ENCODE results near the gene SAC3D1. TPM values are rescaled to one million over a fixed set of nuclear protein-coding genes. Genes with fewer than 3 reads are reported as not detected.

The SAC3D1 gene
- polyA plus RNA-seq, 2 of the 4 experiments (the other 2 are of a cell fraction) = 12.9 to 29.0 TPM

Small RNAs within 50 kb of the gene (small RNA-seq; reads per million reads assigned to genes)
- gene MIR6879 = 0 reads per million in 6 experiments
- gene SNX15 = 0 to 0.19 (median 0) reads per million in 6 experiments

Other genes with a start within 250 kb of the SAC3D1 start
- 9.4 and 10.2 TPM in 2 replicates for gene MAP4K2, start 238.0 kb upstream of the SAC3D1 start, polyA plus RNA-seq (2011; rRNA removed)
- 8.4 to 10.6 TPM (median 9.9 TPM) in 3 replicates for gene MAP4K2, start 238.0 kb upstream of the SAC3D1 start, polyA plus RNA-seq (2017; fragmentation: RNase III; extraction: RNeasy Plus Mini Kit Qiagen cat#74134 plus additional on column Dnase treatment)
- gene MEN1, start 230.7 kb upstream of the SAC3D1 start, polyA plus RNA-seq (2011; rRNA removed) = 17.0 and 18.5 TPM in 2 replicates
- 30.2 to 35.5 TPM (median 34.7 TPM) in 3 replicates for gene MEN1, start 230.7 kb upstream of the SAC3D1 start, polyA plus RNA-seq (2017; fragmentation: RNase III; extraction: RNeasy Plus Mini Kit Qiagen cat#74134 plus additional on column Dnase treatment)
- 0.35 and 0.50 TPM in 2 replicates for gene CDC42BPG, start 196.6 kb upstream of the SAC3D1 start, polyA plus RNA-seq (2011; rRNA removed)
- 1.0 to 1.1 TPM (median 1.0 TPM) in 3 replicates for gene CDC42BPG, start 196.6 kb upstream of the SAC3D1 start, polyA plus RNA-seq (2017; fragmentation: RNase III; extraction: RNeasy Plus Mini Kit Qiagen cat#74134 plus additional on column Dnase treatment)
- gene EHD1, start 162.6 kb upstream of the SAC3D1 start, polyA plus RNA-seq (2011; rRNA removed) = 25.9 and 27.7 TPM in 2 replicates
- 37.8 to 52.4 TPM (median 43.4 TPM) in 3 replicates for gene EHD1, start 162.6 kb upstream of the SAC3D1 start, polyA plus RNA-seq (2017; fragmentation: RNase III; extraction: RNeasy Plus Mini Kit Qiagen cat#74134 plus additional on column Dnase treatment)
- gene ATG2A, start 124.0 kb upstream of the SAC3D1 start, polyA plus RNA-seq (2011; rRNA removed) = 3.1 and 4.0 TPM in 2 replicates
- gene ATG2A, start 124.0 kb upstream of the SAC3D1 start, polyA plus RNA-seq (2017; fragmentation: RNase III; extraction: RNeasy Plus Mini Kit Qiagen cat#74134 plus additional on column Dnase treatment) = 10.7 to 13.4 TPM (median 12.8 TPM) in 3 replicates
- gene PPP2R5B, start 116.5 kb upstream of the SAC3D1 start, polyA plus RNA-seq (2011; rRNA removed) = 6.9 and 11.1 TPM in 2 replicates
- gene PPP2R5B, start 116.5 kb upstream of the SAC3D1 start, polyA plus RNA-seq (2017; fragmentation: RNase III; extraction: RNeasy Plus Mini Kit Qiagen cat#74134 plus additional on column Dnase treatment) = 3.9 to 6.1 TPM (median 5.7 TPM) in 3 replicates
- not detected in 2 replicates for gene GPHA2, start 105.3 kb upstream of the SAC3D1 start, polyA plus RNA-seq (2011; rRNA removed)
- gene GPHA2, start 105.3 kb upstream of the SAC3D1 start, polyA plus RNA-seq (2017; fragmentation: RNase III; extraction: RNeasy Plus Mini Kit Qiagen cat#74134 plus additional on column Dnase treatment) = not detected in 3 replicates
- 0.12 and 0.24 TPM in 2 replicates for gene MAJIN, start 69.1 kb upstream of the SAC3D1 start, polyA plus RNA-seq (2011; rRNA removed)
- not detected in 3 replicates for gene MAJIN, start 69.1 kb upstream of the SAC3D1 start, polyA plus RNA-seq (2017; fragmentation: RNase III; extraction: RNeasy Plus Mini Kit Qiagen cat#74134 plus additional on column Dnase treatment)
- 0.67 and 0.79 TPM in 2 replicates for gene BATF2, start 44.2 kb upstream of the SAC3D1 start, polyA plus RNA-seq (2011; rRNA removed)
- 0.21 to 0.35 TPM (median 0.29 TPM) in 3 replicates for gene BATF2, start 44.2 kb upstream of the SAC3D1 start, polyA plus RNA-seq (2017; fragmentation: RNase III; extraction: RNeasy Plus Mini Kit Qiagen cat#74134 plus additional on column Dnase treatment)
- 117 and 129 TPM in 2 replicates for gene ARL2, start 27.1 kb upstream of the SAC3D1 start, polyA plus RNA-seq (2011; rRNA removed)
- 136 to 166 TPM (median 160 TPM) in 3 replicates for gene ARL2, start 27.1 kb upstream of the SAC3D1 start, polyA plus RNA-seq (2017; fragmentation: RNase III; extraction: RNeasy Plus Mini Kit Qiagen cat#74134 plus additional on column Dnase treatment)
- 13.4 and 15.8 TPM in 2 replicates for gene SNX15, start 13.8 kb upstream of the SAC3D1 start, polyA plus RNA-seq (2011; rRNA removed)
- gene SNX15, start 13.8 kb upstream of the SAC3D1 start, polyA plus RNA-seq (2017; fragmentation: RNase III; extraction: RNeasy Plus Mini Kit Qiagen cat#74134 plus additional on column Dnase treatment) = 17.0 to 18.4 TPM (median 17.7 TPM) in 3 replicates
- gene NAALADL1, start 17.3 kb downstream of the SAC3D1 start, polyA plus RNA-seq (2011; rRNA removed) = not detected in 2 replicates
- gene NAALADL1, start 17.3 kb downstream of the SAC3D1 start, polyA plus RNA-seq (2017; fragmentation: RNase III; extraction: RNeasy Plus Mini Kit Qiagen cat#74134 plus additional on column Dnase treatment) = not detected in 3 replicates
- gene CDCA5, start 42.8 kb downstream of the SAC3D1 start, polyA plus RNA-seq (2011; rRNA removed) = 28.0 and 30.9 TPM in 2 replicates
- 43.1 to 46.0 TPM (median 44.1 TPM) in 3 replicates for gene CDCA5, start 42.8 kb downstream of the SAC3D1 start, polyA plus RNA-seq (2017; fragmentation: RNase III; extraction: RNeasy Plus Mini Kit Qiagen cat#74134 plus additional on column Dnase treatment)
- gene ZFPL1, start 43.0 kb downstream of the SAC3D1 start, polyA plus RNA-seq (2011; rRNA removed) = 27.7 and 30.1 TPM in 2 replicates
- 29.2 to 33.5 TPM (median 31.7 TPM) in 3 replicates for gene ZFPL1, start 43.0 kb downstream of the SAC3D1 start, polyA plus RNA-seq (2017; fragmentation: RNase III; extraction: RNeasy Plus Mini Kit Qiagen cat#74134 plus additional on column Dnase treatment)
- 37.2 and 44.7 TPM in 2 replicates for gene VPS51, start 55.0 kb downstream of the SAC3D1 start, polyA plus RNA-seq (2011; rRNA removed)
- gene VPS51, start 55.0 kb downstream of the SAC3D1 start, polyA plus RNA-seq (2017; fragmentation: RNase III; extraction: RNeasy Plus Mini Kit Qiagen cat#74134 plus additional on column Dnase treatment) = 46.7 to 51.7 TPM (median 51.0 TPM) in 3 replicates
- 8.2 and 9.6 TPM in 2 replicates for gene TM7SF2, start 70.7 kb downstream of the SAC3D1 start, polyA plus RNA-seq (2011; rRNA removed)
- 6.9 to 9.7 TPM (median 8.2 TPM) in 3 replicates for gene TM7SF2, start 70.7 kb downstream of the SAC3D1 start, polyA plus RNA-seq (2017; fragmentation: RNase III; extraction: RNeasy Plus Mini Kit Qiagen cat#74134 plus additional on column Dnase treatment)
- 5.5 and 6.0 TPM in 2 replicates for gene ZNHIT2, start 76.5 kb downstream of the SAC3D1 start, polyA plus RNA-seq (2011; rRNA removed)
- 12.4 to 14.0 TPM (median 13.5 TPM) in 3 replicates for gene ZNHIT2, start 76.5 kb downstream of the SAC3D1 start, polyA plus RNA-seq (2017; fragmentation: RNase III; extraction: RNeasy Plus Mini Kit Qiagen cat#74134 plus additional on column Dnase treatment)
- gene FAU, start 80.9 kb downstream of the SAC3D1 start, polyA plus RNA-seq (2011; rRNA removed) = 401 and 591 TPM in 2 replicates
- gene FAU, start 80.9 kb downstream of the SAC3D1 start, polyA plus RNA-seq (2017; fragmentation: RNase III; extraction: RNeasy Plus Mini Kit Qiagen cat#74134 plus additional on column Dnase treatment) = 866 to 893 TPM (median 878 TPM) in 3 replicates
- gene MRPL49, start 81.1 kb downstream of the SAC3D1 start, polyA plus RNA-seq (2011; rRNA removed) = 55.5 and 61.8 TPM in 2 replicates
- gene MRPL49, start 81.1 kb downstream of the SAC3D1 start, polyA plus RNA-seq (2017; fragmentation: RNase III; extraction: RNeasy Plus Mini Kit Qiagen cat#74134 plus additional on column Dnase treatment) = 62.7 to 65.5 TPM (median 64.5 TPM) in 3 replicates
- gene SYVN1, start 93.3 kb downstream of the SAC3D1 start, polyA plus RNA-seq (2011; rRNA removed) = 21.4 and 50.4 TPM in 2 replicates
- gene SYVN1, start 93.3 kb downstream of the SAC3D1 start, polyA plus RNA-seq (2017; fragmentation: RNase III; extraction: RNeasy Plus Mini Kit Qiagen cat#74134 plus additional on column Dnase treatment) = 22.4 to 26.9 TPM (median 25.1 TPM) in 3 replicates
- not detected in 2 replicates for gene SPDYC, start 129.0 kb downstream of the SAC3D1 start, polyA plus RNA-seq (2011; rRNA removed)
- not detected in 3 replicates for gene SPDYC, start 129.0 kb downstream of the SAC3D1 start, polyA plus RNA-seq (2017; fragmentation: RNase III; extraction: RNeasy Plus Mini Kit Qiagen cat#74134 plus additional on column Dnase treatment)
- gene CAPN1, start 140.7 kb downstream of the SAC3D1 start, polyA plus RNA-seq (2011; rRNA removed) = 63.7 and 72.6 TPM in 2 replicates
- 87.9 to 98.6 TPM (median 93.1 TPM) in 3 replicates for gene CAPN1, start 140.7 kb downstream of the SAC3D1 start, polyA plus RNA-seq (2017; fragmentation: RNase III; extraction: RNeasy Plus Mini Kit Qiagen cat#74134 plus additional on column Dnase treatment)
- 52.3 and 55.6 TPM in 2 replicates for gene POLA2, start 220.8 kb downstream of the SAC3D1 start, polyA plus RNA-seq (2011; rRNA removed)
- 33.8 to 34.5 TPM (median 34.1 TPM) in 3 replicates for gene POLA2, start 220.8 kb downstream of the SAC3D1 start, polyA plus RNA-seq (2017; fragmentation: RNase III; extraction: RNeasy Plus Mini Kit Qiagen cat#74134 plus additional on column Dnase treatment)